Right cardiac atrium (tissue), 5 donors: Measurements from ENCODE around the gene MAP3K13. TPM values are rescaled to one million over a fixed set of nuclear protein-coding genes. Genes with fewer than 3 reads are reported as not detected.

Experiments used
- ATAC-seq, 2 donors: fragments of 200-7000 bp; cut with Tn5 transposase; one replicate each; pipeline versions ENCODE4 v1.8.0 to v1.9.1; 2020; ENCODE audit warnings: moderate library complexity in 2 of 2, mild to moderate bottlenecking in 1 of 2
- DNase-seq, 3 donors: peaks; one replicate each; pipeline ENCODE4 v3.0.0-alpha.2; 2020
- H3K27ac ChIP-seq: one replicate; pipeline ENCODE4 v1.5.1; 2013; ENCODE audit warnings: mild to moderate bottlenecking, low read length, control low read depth, moderate library complexity
- H3K27me3 ChIP-seq: one replicate; pipeline ENCODE4 v1.6.1; 2013; ENCODE audit not compliant: control insufficient read depth, insufficient read depth
- H3K4me1 ChIP-seq: one replicate; pipeline ENCODE4 v1.6.1; 2013; ENCODE audit warnings: low read length; ENCODE audit not compliant: control insufficient read depth, insufficient read depth
- H3K4me3 ChIP-seq: one replicate; pipeline ENCODE4 v1.5.1; 2013; ENCODE audit warnings: low read length, control low read depth
- H3K9me3 ChIP-seq: one replicate; pipeline ENCODE4 v1.6.1; 2013; ENCODE audit warnings: low read length; ENCODE audit not compliant: control insufficient read depth
- WGBS: extraction: QIAGEN DNeasy Blood & Tissue Kit; methylation state at CpG from one replicate; pipeline ENCODE4 v1.1.7; 2013; 5-methylcytosine and 5-hydroxymethylcytosine counted together
- intact Hi-C, 4 donors: fragments of 100-400 bp; cut with DNase I; formaldehyde crosslinking; loops; one replicate each; pipeline versions ENCODE4 v1.11.0 to v1.14.0; 2022 to 2023
- polyA plus RNA-seq: library from polyadenylated mRNA; stranded (reverse); fragments of 200-250 nt; gene quantifications from one replicate; pipeline ENCODE4 v1.2.3, GENCODE V29; 2013
- total RNA-seq, 4 donors: library from RNA; stranded (reverse); fragmentation: NEBNext Ultra II Directional; extraction: Animal tissue kit (Norgen Biotek cat#: 25700); gene quantifications; one replicate each; pipeline ENCODE4 v1.2.1, GENCODE V29; 2021
- donor health status: healthy with polysubstance abuse.
- donor health status: DM: no; HTN: yes; CAD: no.
- donor health status: DM: no; HTN: no; CAD: no.
- donor health status: DM: no; HTN: yes; CAD: no; lungs with severe emphysema.
- donor health status: DM: yes; HTN: yes; CAD: no.

MAP3K13 gene
- total and polyA plus RNA-seq, 5 donors, result 10.8 to 18.5 (median 12.3) TPM

DNA sequence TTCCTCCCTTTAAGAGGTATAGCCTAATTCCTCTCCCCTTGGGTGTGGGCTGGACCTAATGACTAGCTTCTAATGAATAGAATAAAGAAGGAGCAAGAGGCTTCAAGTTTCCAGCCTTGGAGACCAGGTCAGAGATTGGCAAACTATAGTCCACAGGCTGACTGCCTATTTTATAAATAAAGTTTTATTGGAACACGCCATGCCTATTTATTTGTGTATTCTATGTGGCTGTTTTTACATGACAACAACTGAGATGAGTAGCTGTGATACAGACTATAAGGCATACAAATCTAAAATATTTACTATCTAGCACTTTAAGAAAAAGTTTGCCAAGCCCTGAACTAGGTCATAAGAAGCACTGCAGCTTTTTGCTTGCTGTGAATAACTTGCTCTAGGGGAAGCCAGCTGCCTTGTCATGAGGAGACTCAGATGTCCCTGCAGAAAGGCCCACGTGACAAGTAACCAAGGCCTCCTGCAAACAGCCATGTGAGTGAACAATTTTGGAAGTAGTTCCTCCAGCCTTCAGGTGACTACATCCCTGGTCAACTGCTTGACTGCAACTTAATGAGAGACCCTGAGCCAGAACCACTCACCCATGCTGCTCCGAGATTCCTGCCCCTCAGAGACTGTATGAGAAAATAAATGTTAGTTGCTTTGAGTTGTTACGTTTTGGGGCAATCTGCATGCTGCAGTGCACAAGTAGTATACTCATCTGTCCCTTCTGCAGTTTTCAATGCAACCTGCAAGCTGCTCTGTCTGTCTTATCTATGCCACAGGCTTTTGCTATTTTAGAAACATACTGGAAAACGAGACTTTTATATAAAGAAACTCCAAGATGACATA lies 21.1 kb upstream of the MAP3K13 start:
- H3K4me1 ChIP-seq, result no peaks in the 10 kb centered on the region
- H3K27me3 ChIP-seq, result no peaks in the 10 kb centered on the region
- no peak overlapping the region for H3K4me3 ChIP-seq
- DNase-seq (no peak), ATAC-seq (no peak)
- intact Hi-C loops, result no loop called here
- no peak overlapping the region for H3K27ac ChIP-seq
- WGBS, result 71% methylated on average over 5 of the region's 5 CpGs
- H3K9me3 ChIP-seq, result no peaks in the 10 kb centered on the region

DNA sequence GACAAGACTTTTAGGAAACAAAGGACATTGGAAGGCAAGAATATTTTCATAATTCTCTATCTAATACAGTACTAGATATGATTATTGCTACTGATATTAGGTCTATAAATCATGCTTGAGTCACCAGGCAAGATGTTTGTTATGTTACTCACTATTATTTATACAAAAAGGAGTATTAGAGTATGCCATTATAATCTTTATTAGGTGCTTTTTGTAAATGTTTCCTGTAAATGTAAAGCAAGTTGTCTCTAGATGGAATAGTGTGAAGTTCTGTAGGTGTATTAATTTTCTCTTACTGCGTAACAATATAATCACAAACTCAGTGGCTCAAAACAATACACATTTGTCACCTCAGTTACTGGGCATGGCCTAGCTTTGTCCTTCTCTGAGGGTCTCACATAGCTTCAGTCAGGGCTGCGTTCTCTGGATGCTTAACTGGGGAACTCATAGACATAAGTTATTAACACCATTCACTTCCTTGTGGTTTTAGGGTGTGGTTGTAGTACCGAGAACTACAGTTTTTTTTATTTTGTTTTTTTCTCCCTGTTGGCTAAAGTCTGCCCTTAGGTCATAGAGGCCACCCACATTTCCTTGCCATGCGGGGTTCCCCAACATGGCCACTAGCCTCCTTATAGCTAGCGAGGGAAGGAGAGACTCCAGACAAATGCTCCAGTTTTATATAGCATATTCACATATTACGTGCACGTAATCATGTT lies 20.3 kb upstream of the MAP3K13 start:
- DNase-seq (no peak), ATAC-seq (no peak)
- intact Hi-C loops, result no loop called here
- Histone ChIP-seq H3K9me3 (no peaks in the 10 kb centered on the region), H3K4me3 (no peak overlapping the region), H3K27me3 (no peaks in the 10 kb centered on the region), H3K27ac (no peak overlapping the region), H3K4me1 (no peaks in the 10 kb centered on the region)
- WGBS, result 87% methylated on average over 7 of the region's 7 CpGs

DNA sequence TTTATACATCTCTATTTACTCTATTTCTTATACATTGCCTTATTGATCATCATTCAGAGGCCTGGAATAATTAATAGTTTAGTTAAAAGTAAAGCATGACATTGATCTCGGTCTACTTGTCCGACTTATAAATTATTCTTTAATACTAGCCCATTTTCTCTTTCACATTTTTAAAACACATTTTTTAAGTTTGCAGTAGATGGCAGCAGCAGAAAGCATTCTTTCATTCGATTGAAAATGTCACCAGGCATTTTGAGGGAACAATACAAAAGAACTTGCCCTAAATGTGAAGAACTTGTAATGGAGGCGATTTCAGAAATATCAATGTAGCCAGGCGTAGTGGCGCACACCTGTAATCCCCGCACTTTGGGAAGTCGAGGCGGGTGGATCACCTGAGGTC lies 15.5 kb upstream of the MAP3K13 start:
- Histone ChIP-seq H3K4me3 (no peak overlapping the region), H3K4me1 (no peaks in the 10 kb centered on the region), H3K27me3 (no peaks in the 10 kb centered on the region), H3K27ac (no peak overlapping the region), H3K9me3 (no peaks in the 10 kb centered on the region)
- DNase-seq, result no peak
- ATAC-seq, result no peak
- WGBS, result 93% methylated on average over 9 of the region's 9 CpGs
- intact Hi-C loops, result no loop called here

DNA sequence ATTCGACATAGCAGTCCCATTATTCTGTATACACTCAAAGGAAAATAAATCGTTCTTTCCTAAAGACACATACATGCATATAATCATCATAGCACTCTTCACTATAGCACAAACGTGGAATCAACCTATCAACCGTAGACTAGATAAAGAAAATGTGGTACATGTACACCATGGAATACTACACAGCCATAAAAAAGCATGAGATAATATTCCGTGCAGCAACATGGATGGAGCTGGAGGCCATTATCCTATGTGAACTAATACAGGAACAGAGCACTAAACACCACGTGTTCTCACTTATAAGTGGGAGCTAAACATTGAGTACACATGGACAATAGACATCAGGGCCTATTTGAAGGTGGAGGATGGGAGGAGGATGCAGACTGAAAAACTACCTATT lies 12.1 kb upstream of the MAP3K13 start:
- Histone ChIP-seq H3K27ac (no peak overlapping the region), H3K9me3 (no peaks in the 10 kb centered on the region), H3K4me1 (no peaks in the 10 kb centered on the region), H3K4me3 (no peak overlapping the region), H3K27me3 (no peaks in the 10 kb centered on the region)
- ATAC-seq, result no peak
- intact Hi-C loops, result loop anchor here in 1 of 4 donors (10.0 kb wide), 1 partner anchor 204 kb away; the partner anchor contains the start of gene LIPH
- 85% methylated on average over 6 of the region's 6 CpGs for WGBS
- DNase-seq, result no peak

DNA sequence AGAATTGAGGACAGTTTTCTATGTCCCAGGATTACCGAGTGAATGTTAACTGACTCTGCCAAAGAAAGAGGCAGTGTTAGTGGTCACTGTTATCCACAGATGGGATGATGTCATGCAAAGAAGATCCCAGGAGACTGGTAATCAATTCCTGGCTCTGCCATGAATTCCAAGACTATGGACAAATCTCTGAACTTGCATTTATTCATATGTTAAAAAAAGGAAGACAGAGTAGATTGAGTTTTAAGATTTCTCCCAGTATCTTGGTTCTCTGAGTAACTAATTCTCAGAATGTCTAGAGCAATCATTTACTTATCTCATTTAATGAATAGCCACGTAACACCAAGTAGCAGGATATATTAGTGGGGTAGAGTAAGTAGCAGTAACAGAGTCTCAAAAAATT lies 11.5 kb upstream of the MAP3K13 start:
- WGBS, result 63% methylated on average over 2 of the region's 2 CpGs
- Histone ChIP-seq H3K9me3 (no peaks in the 10 kb centered on the region), H3K4me3 (no peak overlapping the region), H3K27me3 (no peaks in the 10 kb centered on the region), H3K27ac (no peak overlapping the region), H3K4me1 (no peaks in the 10 kb centered on the region)
- ATAC-seq (no peak), DNase-seq (no peak)
- intact Hi-C loops, result loop anchor here in 1 of 4 donors (10.0 kb wide), 1 partner anchor 203 kb away; the partner anchor contains the start of gene LIPH

DNA sequence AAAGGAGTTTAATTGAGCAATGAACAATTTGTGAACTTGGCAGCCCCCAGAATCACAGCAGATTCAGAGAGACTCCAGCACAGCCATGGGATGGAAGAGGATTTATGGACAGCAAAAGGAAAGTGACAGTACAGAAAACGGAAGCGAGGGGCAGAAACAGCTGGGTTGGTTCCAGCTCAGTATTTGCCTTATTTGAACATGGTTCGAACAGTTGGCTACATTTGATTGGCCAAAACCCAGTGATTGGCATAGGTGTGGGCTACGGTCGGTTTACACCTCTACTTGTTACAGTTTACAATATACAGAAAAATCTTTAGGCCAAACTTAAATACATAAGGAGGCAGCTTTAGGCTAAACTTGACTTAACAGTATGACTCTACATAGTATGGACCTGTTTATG lies 9.7 kb upstream of the MAP3K13 start:
- Histone ChIP-seq H3K27ac (no peak overlapping the region), H3K9me3 (no peaks in the 10 kb centered on the region), H3K4me1 (no peaks in the 10 kb centered on the region), H3K27me3 (no peaks in the 10 kb centered on the region), H3K4me3 (no peak overlapping the region)
- intact Hi-C loops, result loop anchor here in 1 of 4 donors (10.0 kb wide), 1 partner anchor 202 kb away; the partner anchor contains the start of gene LIPH
- DNase-seq (no peak), ATAC-seq (no peak)
- 92% methylated on average over 5 of the region's 5 CpGs for WGBS

DNA sequence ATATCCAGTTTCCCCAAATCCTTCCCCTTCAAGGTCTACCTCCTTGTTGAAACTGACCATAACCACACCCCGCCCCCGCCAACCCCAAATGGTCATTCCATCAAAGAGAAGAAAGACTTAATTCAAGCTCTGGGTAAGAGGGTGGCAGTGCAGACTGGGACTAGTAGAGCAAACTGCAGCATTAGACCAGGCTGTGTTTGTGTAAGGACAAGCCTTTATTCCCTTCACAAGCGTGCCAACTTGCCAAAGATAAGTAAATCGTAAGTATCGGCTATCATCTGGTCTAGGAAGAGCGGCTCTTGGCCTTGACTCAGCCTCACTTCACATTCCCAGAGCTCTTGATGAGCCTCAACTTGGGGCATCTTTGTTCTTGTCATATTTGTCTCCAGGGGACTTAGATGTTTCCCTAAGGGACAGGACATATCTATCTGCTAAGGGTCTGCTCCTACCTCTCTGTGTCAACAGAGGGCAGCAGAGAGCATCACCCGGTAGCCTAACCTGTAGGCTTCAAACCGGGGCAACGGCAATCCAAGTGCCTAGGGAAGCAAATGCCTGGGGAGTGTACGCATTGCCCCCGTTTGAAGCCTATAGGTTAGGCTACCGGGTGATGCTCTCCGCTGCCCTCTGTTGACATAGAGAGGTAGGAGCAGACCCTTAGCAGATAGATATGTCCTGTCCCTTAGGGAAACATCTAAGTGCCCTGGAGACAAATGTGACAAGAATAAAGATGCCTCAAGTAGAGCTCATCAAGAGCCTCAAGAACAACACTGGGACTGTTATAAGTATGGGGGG lies 8.9 kb upstream of the MAP3K13 start:
- no peaks in the 10 kb centered on the region for H3K9me3 ChIP-seq
- WGBS, result 45% methylated on average over 13 of the region's 13 CpGs
- intact Hi-C loops, result loop anchor here in 1 of 4 donors (10.0 kb wide), 1 partner anchor 201 kb away; the partner anchor contains the start of gene LIPH
- DNase-seq (peak; percentile 50 to 75 (median 58)), ATAC-seq (peak; percentile 79 to 88)
- H3K4me1 ChIP-seq, result no peaks in the 10 kb centered on the region
- H3K27me3 ChIP-seq, result no peaks in the 10 kb centered on the region
- no peak overlapping the region for H3K4me3 ChIP-seq
- H3K27ac ChIP-seq, result no peak overlapping the region

DNA sequence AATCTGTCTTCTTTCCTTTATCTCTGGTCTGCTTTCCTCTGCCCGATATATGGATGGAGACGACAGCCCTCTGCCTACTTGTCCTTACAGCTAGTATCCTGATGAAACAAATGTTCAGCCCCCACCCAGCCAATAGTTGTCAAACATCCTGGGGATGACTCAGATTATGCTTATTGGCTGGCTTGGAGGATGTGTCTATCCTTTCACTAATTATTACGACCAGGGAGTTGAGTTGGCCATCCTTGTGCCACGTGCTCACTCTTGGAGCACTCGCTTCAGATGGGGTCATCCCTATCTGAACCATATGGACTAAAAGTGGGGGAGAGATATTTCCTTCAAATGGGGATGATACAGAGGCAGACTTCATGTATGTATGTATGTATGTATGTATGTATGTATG lies 6.4 kb upstream of the MAP3K13 start:
- no peaks in the 10 kb centered on the region for H3K9me3 ChIP-seq
- DNase-seq (no peak), ATAC-seq (no peak)
- no peak overlapping the region for H3K27ac ChIP-seq
- intact Hi-C loops, result loop anchor here in 1 of 4 donors (10.0 kb wide), 1 partner anchor 198 kb away; the partner anchor contains the start of gene LIPH
- no peaks in the 10 kb centered on the region for H3K4me1 ChIP-seq
- H3K4me3 ChIP-seq, result no peak overlapping the region
- no peaks in the 10 kb centered on the region for H3K27me3 ChIP-seq
- WGBS, result 82% methylated on average over 5 of the region's 5 CpGs

DNA sequence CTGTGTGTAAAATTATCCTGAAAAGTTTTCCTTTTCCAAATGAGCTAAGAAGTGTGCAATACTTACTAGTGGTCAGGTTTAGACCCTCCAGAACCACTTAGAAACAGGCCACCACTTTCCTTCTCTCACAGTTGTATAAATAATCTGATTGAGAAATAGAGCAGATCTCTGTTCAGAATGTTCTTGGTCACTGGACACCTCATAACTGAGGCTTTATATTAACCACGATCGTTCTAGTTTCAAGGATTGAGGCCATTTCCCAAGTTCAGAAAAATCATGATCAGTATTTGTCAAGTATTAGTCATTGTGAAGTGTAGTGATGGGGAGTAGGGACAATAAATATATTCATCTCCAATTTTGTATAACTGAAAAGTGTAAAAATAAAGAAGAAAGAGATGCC lies 1.0 kb upstream of the MAP3K13 start:
- 92% methylated on average over 2 of the region's 2 CpGs for WGBS
- Histone ChIP-seq H3K9me3 (no peaks in the 10 kb centered on the region), H3K27ac (no peak overlapping the region), H3K4me1 (no peaks in the 10 kb centered on the region), H3K4me3 (no peak overlapping the region), H3K27me3 (no peaks in the 10 kb centered on the region)
- ATAC-seq (no peak), DNase-seq (no peak)
- intact Hi-C loops, result no loop called here

DNA sequence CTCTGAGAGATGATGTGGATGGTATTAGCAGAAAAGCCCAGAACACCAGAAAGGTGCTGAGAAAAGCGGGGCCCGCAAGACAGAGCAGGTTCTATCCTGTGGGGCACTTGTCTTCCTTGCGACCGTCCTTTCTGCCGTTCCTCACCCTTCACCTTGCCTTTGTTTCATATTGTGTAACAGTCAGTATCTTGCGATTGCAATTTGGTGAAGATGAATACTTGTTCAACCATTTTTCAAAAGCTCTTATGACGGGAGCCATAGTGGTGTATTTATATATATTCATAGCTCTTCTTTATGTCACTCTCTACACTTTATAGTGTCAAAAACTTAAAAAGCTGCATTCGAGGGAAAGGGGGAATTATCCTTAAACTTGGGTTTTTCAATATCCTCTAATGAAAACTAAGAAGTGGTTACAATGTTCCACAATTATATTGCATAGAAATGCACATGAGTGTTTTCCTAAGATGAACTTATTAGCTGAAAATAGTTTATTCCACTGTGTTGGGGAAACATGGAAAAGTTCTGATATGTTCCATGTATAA lies 797 bp downstream of the MAP3K13 start:
- Histone ChIP-seq H3K27ac (peak overlapping the region; percentile 55), H3K9me3 (no peaks in the 10 kb centered on the region), H3K27me3 (no peaks in the 10 kb centered on the region), H3K4me3 (peak overlapping the region; percentile 96), H3K4me1 (no peaks in the 10 kb centered on the region)
- ATAC-seq (peak; percentile 45 to 55), DNase-seq (no peak)
- 4% methylated on average over 8 of the region's 8 CpGs for WGBS
- intact Hi-C loops, result no loop called here
